ENCODE results near the gene GALNT15. TPM values are rescaled to one million over a fixed set of nuclear protein-coding genes. Genes with fewer than 3 reads are reported as not detected.

The GALNT15 gene
- total RNA-seq, 2 donors from 2014 or later: 0.35 TPM; not detected in 1

DNA sequence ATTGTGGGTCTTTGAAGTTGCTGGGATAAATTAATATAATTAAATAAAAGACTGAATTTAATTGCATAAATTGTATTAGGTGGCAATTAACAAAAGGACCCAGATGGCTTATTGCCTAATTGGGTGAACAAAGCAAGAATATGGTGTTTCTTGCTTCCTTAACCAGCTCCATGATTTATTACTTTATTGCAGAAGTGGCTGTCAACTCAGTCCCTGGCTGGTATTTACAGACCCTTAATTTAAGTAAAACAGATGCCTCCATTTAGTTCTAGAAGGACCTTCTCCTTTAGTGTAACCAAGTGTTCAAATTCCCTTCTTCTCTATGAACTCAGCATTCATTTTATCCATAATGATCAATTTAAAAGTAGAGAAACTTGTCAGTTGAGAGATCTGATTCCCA is 55.2 kb downstream of the GALNT15 start:
- no peak for ATAC-seq
- no peak for DNase-seq (ENCODE audit: low spot score in 2 of 2)
- Mint-ChIP-seq H3K36me3 (peaks cover 0 to 8% of the 10 kb centered on the region in 2 donors), H3K9me3 (peaks cover 4 to 13% of the 10 kb centered on the region in 2 donors), H3K27ac (no peak overlapping the region)

DNA sequence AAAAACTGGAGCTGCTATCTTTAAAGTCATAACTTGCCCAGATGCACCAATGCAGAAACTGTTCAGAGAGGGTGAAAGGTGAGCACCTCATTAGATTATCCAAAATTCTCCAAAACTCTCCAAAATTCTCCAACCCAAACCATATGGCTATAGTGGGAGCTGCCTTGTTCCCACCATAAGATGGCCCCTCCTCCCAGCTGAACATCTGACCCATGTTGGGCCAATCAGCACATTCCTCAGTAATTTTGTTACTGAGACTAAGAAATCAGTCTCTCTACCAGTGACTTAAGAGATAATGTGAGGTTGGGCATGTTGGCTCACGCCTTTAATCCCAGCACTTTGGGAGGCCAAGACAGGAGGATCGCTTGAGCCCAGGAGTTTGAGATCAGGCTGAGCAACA is 57.5 kb downstream of the GALNT15 start:
- ATAC-seq: no peak
- H3K27ac Mint-ChIP-seq: no peak overlapping the region
- peaks cover 0 to 5% of the 10 kb centered on the region in 2 donors for H3K9me3 Mint-ChIP-seq
- DNase-seq (ENCODE audit: low spot score in 2 of 2): no peak
- H3K36me3 Mint-ChIP-seq: no peaks in the 10 kb centered on the region

DNA sequence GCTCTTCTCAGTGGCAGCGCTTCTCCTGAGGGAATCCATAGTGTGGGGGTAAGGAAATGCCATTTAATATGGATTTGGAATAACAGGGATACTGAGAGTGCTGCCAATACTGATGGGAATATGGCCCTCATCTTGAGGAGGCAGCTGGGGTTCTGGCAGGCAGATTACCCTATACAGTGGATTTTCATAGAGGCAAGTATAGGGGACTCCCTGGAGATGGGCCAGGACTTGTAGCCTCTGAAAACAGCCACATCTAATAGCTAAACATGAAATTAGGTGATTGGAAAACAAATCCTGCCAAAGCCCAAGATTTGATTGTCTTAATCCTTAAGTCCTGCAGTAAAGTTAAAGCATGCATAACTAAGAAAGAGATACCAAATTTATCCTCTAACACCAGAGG is 59.3 kb downstream of the GALNT15 start:
- ATAC-seq (no peak), DNase-seq (ENCODE audit: low spot score in 2 of 2) (no peak)
- H3K27ac Mint-ChIP-seq: no peak overlapping the region
- H3K9me3 Mint-ChIP-seq: peaks cover 0 to 5% of the 10 kb centered on the region in 2 donors
- H3K36me3 Mint-ChIP-seq: no peaks in the 10 kb centered on the region

DNA sequence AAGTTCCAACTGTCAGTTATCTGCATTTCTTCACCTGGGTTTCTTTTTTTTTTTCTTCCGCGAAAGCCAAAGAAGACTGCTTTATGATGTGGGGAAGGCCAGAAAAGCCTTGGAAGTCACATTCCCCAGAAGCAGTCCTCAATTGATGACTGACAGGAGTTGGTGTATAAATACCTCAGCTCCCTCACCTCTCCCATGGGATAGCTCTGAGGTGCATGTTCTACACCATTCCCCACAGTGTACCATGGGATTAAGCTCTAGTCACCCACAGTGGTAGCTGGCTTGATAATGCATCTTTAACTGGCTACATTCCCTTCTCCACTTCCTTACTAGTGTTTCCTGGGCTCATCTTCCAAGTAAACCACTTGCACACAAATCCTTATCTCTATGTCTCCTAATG is 59.8 kb downstream of the GALNT15 start:
- peaks cover 0 to 5% of the 10 kb centered on the region in 2 donors for H3K9me3 Mint-ChIP-seq
- H3K36me3 Mint-ChIP-seq: no peaks in the 10 kb centered on the region
- H3K27ac Mint-ChIP-seq: no peak overlapping the region
- ATAC-seq: no peak
- DNase-seq (ENCODE audit: low spot score in 2 of 2): no peak

DNA sequence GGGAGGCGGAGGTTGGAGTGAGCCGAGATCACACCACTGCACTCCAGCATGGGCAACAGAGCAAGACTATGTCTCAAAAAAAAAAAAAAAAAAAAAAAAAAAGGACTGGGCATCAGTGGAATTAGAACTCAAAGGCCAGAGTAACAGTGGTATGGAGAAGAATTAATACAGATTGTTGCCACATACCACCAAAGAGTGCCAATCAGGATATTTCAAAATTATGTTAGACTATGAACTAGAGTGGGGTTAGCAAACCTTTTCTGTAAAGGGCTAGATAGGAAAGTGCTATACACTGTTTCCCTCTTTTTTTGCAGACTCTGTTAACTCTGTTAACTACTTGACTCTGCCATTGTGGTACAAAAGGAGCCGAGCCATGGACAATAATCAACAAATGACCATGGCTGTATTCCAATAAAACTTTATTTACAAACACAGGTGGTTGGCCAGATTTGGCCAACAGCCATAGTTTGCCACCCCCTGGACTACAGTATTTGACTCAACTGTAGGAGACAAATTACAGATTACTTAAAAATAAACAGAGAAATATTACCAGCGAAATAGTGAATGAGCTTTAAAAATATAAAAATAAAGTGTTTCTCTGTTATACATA is 61.7 kb downstream of the GALNT15 start:
- Mint-ChIP-seq H3K9me3 (peaks cover 0 to 5% of the 10 kb centered on the region in 2 donors), H3K27ac (no peak overlapping the region), H3K36me3 (no peaks in the 10 kb centered on the region)
- ATAC-seq (no peak), DNase-seq (ENCODE audit: low spot score in 2 of 2) (no peak)

DNA sequence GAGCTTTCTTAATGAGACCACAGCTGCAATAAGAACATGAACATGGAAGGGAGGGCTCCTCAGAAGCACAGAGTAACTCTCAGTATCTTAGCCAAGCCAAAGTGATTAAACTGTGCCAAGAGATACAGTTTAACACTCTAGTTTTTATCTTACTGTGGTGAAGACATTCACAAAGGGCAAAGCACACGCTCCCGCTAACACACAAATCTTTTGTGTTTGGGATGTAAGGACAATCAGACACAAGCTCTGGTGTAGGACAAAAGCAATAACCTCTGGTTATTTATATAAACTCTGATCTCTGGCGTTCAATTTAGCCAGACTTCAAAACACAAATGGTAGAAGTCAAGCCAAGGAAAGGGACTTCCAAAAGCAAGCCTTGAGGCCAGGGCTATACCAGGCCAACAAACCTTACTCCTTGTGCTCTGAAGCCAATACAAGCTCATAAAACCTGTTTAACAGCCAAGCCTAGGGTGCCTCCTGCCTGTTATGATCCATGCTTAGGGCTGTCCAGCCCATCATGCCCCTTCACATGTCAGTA is 62.4 kb downstream of the GALNT15 start:
- H3K36me3 Mint-ChIP-seq: no peaks in the 10 kb centered on the region
- peaks cover 0 to 5% of the 10 kb centered on the region in 2 donors for H3K9me3 Mint-ChIP-seq
- ATAC-seq (no peak), DNase-seq (ENCODE audit: low spot score in 2 of 2) (no peak)
- H3K27ac Mint-ChIP-seq: no peak overlapping the region

DNA sequence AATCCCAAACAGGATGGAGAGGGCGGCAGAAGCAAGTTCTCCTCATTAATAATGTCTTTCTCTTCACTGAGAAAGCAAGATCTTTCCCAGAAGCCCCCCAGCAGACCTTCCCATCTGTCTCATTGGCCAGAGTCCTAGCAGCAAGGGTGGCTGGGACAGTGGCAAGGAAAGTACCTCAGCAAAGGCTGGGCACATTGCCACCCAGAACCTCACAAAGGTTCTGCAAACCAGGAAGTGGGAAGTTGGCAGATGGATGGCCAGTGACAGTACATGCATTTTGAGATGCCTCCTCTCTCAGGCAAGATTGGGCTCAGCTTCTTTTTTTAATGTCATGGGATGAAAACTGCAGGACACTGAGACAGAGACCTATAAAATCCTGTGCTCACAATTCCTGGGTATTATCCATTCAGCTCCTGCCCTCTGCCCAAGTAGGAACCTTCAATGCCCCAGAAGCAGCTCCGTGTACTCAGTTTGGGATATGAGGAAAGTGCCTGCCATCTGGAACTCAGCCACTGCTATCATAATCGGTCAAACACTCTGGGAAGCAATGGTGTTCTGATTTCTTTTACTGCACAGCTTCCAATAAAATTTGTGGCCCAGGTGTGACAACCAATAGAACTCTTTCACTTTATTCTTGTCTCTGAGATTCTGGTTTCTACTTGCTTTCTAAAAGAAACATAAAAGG is 64.7 kb downstream of the GALNT15 start:
- Mint-ChIP-seq H3K27ac (no peak overlapping the region), H3K9me3 (no peaks in the 10 kb centered on the region), H3K36me3 (no peaks in the 10 kb centered on the region)
- DNase-seq (ENCODE audit: low spot score in 2 of 2): no peak
- ATAC-seq: no peak

DNA sequence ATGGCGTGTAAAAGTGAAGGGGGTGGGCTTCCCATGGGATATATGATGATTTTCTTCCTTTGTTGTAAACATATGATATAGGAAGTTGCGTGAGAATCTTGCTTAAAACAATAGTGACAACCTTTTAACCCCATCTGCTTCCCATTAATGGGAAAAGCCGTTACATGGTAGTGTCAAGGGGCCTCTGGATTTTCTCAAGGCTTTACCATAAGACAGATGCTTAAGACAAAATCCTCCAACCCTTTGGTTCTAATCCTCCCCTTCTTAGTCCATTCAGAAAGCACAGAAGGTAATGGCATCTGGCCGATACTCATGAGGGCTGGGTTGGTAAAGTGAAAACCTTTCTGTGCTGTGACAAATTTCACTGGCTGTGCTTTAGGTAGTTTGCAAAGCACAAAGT is 65.3 kb downstream of the GALNT15 start:
- ATAC-seq (peak in 1 of 2 donors; percentile 9), DNase-seq (ENCODE audit: low spot score in 2 of 2) (no peak)
- no peaks in the 10 kb centered on the region for H3K36me3 Mint-ChIP-seq
- H3K9me3 Mint-ChIP-seq: no peaks in the 10 kb centered on the region
- no peak overlapping the region for H3K27ac Mint-ChIP-seq

DNA sequence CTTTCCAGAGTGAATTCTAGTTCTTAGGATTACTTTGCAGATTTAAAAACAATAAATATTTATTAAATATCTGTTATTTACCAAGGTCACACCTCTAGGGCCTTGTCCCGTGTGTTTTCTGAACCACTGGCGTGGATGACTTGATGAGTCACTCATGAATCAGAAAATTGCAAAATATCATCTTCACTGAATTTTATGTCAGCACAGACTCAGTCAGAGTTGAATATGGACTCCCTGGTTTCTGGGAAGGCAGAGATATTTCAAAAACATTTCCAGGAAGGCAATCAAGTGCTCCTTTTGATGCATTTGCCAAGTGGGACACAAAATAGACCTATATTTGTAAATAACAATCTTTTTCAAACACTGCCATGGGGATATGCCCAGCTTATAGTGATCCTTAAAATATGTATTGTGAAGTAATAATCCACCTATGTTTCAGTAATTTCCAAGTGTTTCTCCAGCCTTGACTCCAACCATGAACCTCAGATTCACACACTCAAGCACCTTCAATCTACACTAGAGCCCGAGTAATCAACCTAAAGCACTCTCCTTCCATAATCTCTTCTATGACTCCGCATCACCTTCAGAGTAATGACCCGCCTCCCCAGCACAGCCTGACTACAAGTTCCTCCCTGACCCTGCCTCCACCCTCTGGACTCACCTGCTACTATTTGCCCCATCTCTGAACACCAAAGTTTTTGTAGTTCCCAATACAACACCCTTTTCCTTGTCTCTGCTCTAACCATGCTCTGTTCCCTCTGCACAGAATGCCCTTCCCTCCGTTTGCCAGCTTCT is 65.9 kb downstream of the GALNT15 start:
- no peak for DNase-seq (ENCODE audit: low spot score in 2 of 2)
- H3K36me3 Mint-ChIP-seq: no peaks in the 10 kb centered on the region
- peak in 1 of 2 donors; percentile 60 for ATAC-seq
- peak overlapping the region in 1 of 2 donors; percentile 15 for H3K27ac Mint-ChIP-seq
- no peaks in the 10 kb centered on the region for H3K9me3 Mint-ChIP-seq

DNA sequence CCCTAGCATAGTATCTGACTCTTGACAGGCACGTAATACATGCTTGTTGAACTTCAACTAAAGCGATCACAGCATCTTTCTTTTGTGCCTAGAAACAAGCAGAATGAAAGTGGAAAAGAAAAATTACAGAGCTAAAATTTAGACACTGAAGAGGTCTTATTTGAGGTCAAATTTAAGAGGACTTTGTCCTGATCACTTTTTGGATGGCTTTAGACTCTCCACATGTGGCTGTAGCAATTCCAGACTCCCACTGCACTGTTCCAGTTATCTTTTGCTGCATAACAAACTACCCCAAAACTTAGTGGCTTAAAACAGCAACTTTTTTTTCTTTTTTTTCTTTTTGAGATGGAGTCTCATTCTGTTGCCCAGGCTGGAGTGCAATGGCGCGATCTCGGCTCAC is 66.7 kb downstream of the GALNT15 start:
- Mint-ChIP-seq H3K36me3 (no peaks in the 10 kb centered on the region), H3K9me3 (no peaks in the 10 kb centered on the region), H3K27ac (peak overlapping the region in 1 of 2 donors; percentile 15)
- ATAC-seq (no peak), DNase-seq (ENCODE audit: low spot score in 2 of 2) (no peak)

DNA sequence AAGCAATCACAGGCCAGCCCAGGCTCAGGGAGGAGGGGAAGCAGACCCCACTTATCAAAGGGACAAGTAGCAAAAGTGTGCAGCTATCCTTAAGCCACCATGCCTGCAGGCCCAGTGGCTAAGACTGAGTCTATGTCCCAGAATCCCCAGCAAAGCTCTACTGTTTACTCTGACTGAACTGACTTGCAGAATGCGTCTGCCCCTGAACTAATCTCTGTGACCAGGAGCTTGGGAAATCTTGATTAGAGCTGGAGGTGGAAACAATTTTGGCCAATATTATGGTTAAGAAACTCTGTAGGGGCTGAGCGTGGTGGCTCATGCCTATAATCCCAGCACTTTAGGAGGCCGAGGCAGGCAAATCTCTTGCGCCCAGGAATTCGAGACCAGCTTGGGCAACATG is 67.7 kb downstream of the GALNT15 start:
- Mint-ChIP-seq H3K27ac (no peak overlapping the region), H3K9me3 (no peaks in the 10 kb centered on the region), H3K36me3 (no peaks in the 10 kb centered on the region)
- DNase-seq (ENCODE audit: low spot score in 2 of 2): no peak
- no peak for ATAC-seq

DNA sequence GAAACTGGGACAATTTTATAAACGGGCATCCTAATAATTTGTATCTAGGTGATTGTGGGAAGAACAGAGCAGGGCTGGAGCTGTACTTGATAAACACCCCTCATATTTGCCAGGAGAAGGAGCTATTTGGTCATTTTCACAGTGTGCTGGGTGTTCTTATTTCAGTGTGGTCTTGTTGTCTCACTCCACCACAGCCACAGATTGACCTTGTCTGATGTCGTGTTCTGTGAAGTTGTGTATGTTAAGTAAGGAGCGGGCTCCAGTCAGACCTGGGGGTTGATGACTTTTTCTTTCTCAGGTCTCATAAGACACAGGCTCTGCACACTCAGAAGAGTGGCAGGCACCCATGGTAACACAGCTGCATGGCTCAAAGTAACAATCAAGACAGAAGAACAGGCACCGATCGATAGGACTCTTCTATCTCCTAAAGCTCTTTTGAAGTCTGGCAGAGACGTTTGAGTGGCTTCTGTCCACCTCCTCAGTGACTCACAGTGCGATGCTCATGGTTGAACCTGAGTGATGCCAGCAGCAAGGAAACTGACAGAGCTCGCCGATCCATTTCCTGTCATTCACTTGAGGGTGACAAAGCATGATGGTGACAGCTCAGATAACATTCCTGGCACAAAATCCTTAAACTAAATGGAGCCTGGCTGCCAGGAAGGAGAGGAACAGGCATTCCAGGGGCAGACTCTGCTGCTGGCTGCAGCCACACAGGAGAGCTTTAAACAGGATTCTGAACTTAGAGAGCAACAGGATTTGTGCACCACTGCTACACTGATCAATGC is 69.4 kb downstream of the GALNT15 start:
- Mint-ChIP-seq H3K36me3 (no peaks in the 10 kb centered on the region), H3K9me3 (no peaks in the 10 kb centered on the region), H3K27ac (peak overlapping the region in 1 of 2 donors; percentile 39)
- DNase-seq (ENCODE audit: low spot score in 2 of 2) (no peak), ATAC-seq (peak; percentile 39 to 67)

DNA sequence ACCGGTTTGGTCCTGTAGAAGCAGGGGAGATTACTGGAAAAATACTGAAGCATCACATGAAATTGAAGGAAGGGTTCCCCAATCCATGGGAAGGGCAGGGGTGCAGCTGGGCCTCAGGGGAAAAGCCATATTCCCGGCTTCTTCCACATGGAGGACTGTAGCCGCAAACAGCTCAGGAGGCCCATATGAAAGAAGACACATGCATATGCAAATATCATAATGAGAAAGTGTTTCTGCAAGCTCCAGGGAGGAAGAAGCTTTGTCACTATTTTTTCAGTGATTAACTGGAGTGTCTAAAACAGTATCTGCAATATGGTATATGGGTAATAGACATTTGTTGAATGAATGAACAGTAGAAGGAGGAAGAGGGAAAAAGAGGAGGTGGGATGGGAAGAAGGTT is 71.1 kb downstream of the GALNT15 start:
- H3K36me3 Mint-ChIP-seq: no peaks in the 10 kb centered on the region
- no peaks in the 10 kb centered on the region for H3K9me3 Mint-ChIP-seq
- ATAC-seq (no peak), DNase-seq (ENCODE audit: low spot score in 2 of 2) (no peak)
- H3K27ac Mint-ChIP-seq: no peak overlapping the region

DNA sequence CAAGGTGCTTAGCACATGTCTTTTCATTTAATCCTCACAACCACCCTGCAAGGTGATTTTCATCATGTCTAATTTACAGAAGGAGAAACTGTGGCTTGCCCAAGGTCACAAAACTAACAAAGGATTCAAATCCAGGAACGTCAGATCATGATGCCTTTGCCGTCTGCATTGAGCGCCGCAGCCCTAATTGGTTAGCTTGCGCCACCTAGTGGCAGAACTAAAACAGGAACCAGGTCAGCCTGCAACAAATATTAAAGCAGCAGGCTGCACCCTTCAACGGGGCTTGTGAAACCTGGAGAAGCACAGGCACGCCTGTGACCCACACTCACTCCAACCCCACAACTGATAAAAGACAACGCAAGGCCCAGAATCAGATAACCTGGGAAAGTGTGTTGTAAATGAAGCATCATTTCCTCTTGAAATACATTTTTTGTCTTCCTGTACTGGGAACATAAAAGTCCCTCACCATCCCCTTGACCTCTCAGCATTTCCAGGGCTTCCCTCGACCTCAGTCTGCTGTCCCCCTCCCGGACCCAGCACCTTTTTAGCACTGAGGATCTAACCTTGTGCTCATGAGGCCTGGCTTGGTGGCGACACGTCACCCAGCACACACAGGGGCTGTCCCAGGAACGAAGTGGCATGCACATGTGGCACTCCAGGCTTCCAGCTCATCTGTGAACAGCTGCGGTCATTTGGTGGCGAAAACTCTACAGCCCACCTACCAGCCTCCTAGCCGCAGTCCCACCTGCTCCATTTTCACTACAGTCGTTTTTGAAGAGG is 73.0 kb downstream of the GALNT15 start:
- Mint-ChIP-seq H3K36me3 (no peaks in the 10 kb centered on the region), H3K9me3 (no peaks in the 10 kb centered on the region), H3K27ac (no peak overlapping the region)
- peak; percentile 79 to 83 for ATAC-seq
- peak; percentile 68 to 87 for DNase-seq (ENCODE audit: low spot score in 2 of 2)

DNA sequence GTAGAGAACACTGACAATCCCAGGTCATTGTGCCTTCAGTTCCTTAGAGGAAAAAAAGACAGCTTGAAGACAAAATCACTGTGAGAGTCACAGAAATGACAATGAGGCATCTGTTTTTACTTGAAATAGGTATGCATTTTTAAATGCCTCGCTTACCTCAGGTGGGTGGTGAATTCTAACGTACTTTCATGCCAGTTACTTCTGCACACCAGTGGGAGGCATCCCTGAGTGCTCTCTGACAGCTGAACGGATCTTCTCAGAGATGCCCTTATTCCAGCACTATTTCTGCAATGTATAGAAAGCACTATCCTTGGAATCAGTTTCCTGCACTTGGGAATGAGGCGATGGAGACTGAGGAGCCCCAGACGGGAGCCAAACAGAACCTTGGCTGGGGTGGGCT is 74.1 kb downstream of the GALNT15 start:
- no peak for ATAC-seq
- Mint-ChIP-seq H3K9me3 (no peaks in the 10 kb centered on the region), H3K27ac (no peak overlapping the region)

DNA sequence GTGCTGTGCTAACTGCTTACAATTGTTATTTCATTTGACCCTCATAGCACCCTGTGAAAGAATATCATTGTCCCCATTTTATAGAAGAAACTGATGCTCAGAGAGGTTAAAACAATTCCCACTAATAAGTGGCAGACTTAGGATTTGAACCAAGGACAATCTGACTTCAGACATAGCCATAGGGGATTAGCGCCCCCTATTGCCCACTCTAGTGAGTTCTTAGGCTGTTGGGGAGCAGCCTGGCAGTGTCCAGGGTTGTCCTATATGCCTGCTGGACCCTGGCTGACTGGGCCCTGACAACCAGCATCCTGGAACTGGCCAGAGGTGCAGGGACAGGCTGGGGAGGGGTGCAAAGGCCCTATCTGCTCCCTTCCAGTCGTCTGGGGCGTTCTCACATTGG is 74.9 kb downstream of the GALNT15 start:
- DNase-seq (ENCODE audit: low spot score in 2 of 2) (peak in 1 of 2 donors; percentile 50), ATAC-seq (peak in 1 of 2 donors; percentile 46)
- Mint-ChIP-seq H3K9me3 (no peaks in the 10 kb centered on the region), H3K36me3 (no peaks in the 10 kb centered on the region), H3K27ac (no peak overlapping the region)

More for the DNA sequence above, 74.1 kb downstream of the GALNT15 start:
- no peak for DNase-seq (ENCODE audit: low spot score in 2 of 2)
- no peaks in the 10 kb centered on the region for H3K36me3 Mint-ChIP-seq
